HG03139 (cell line): ENCODE results near the gene OTUD5.
"Not testable (repeated sequence)": the region's sequence is repeated elsewhere in the genome, so short reads cannot be mapped to it uniquely, and the experiment has no call there.

Experiments used
- ATAC-seq: cut with Tn5 transposase; IDR thresholded peaks from one replicate; pipeline ENCODE4 v1.9.1; 2021; ENCODE audit not compliant: unreplicated experiment

Gene OTUD5

DNA sequence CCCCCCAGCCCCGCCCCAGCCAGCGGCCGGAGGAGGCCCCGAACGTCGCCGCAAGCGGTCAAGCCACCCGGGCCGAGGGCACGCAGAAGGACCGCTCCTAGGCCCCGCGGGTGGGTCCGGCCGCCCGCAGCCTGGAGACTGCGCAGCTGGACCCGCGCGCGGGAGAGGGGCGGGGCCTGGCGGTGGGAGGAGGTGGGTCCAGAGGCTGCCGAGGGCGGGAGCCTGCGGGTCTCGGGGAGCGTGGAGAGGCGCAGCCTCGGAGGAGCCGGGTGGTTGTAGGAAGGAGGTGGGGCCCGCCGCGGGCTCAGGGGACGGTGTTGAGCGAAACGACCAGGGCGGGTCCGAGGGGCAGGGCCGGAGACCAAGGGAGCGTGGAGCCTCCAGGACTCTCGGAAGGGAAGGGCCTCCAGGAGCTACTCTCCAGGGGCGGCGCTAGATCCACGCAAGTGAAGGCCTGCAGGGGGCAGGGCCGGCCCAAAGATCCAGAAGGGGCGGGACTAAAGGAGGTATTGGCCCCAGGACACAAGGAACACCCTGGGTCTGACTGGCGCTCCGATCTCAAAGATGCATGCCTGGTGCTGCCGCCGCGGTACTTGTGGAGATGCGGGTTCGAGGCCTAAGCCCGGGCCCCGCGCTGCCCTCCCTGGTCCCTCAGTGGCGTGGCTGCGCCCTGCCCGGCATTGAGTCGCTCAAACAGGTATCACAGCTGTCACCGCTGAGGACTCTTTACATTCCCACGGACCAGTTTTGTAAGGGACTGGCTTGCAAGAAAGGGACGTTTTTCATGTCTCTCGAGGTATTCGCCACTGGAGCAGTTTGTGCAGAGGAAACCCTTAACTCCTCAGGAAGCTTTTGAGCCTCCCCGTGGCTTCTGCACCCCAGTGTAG lies 65.8 kb downstream of the OTUD5 start:
- peak; percentile 79 for ATAC-seq

GRCh38 chrX:48890934-48891401 lies 66.4 kb downstream of the OTUD5 start:
- ATAC-seq: no peak

DNA sequence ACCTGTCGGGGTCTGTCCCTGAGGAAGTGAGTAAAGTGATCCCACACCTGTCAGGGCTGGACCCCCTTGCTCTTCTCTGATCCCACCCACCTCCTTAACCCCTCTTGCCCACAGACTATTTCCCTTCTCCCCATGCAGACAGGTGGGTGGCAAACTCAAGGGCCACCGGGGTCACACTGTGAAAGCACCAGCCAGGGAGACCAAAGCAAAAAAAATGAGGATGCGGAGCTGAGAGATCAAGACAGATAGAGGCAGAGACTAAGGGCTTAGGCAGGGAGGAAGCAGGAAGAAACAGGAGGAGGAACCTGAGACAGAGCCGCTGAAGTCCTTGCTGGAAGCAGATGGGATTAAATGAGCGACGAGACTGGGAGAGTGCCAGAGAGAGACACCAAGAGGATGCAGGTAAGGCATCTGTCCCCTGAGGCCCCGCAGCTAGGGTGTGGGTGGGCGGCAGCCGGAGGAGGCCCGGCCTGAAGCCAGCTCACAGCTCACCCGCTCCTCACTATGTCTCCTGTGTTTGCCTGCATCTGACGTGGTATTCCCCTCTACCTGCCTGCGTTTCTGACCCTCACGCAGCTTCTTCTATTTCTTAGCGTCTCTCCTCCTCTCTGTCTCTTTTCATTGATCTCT lies 67.0 kb downstream of the OTUD5 start:
- ATAC-seq: no peak

DNA sequence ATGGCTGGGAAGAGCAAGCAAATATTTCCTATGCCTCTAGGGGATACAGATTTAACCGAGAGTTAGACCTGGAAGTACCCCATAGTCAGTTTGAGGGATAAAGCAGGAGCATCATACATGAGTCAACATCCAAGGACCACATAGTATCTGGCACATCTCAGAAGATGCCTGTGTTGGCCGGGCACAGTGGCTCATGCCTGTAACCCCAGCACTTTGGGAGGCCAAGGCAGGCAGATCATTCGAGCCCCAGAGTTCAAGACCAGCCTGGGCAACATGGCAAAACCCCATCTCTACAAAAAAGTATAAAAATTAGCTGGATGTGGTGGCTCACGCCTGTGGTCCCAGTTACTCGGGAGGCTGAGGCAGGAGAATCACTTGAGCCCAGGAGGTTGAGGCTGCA lies 70.8 kb downstream of the OTUD5 start:
- not testable (repeated sequence) for ATAC-seq

GRCh38 chrX:48883729-48884128 lies 73.7 kb downstream of the OTUD5 start:
- ATAC-seq: no peak

GRCh38 chrX:48876944-48877343 lies 80.5 kb downstream of the OTUD5 start:
- ATAC-seq: not testable (repeated sequence)
